GM12878 (cell line): ENCODE results near the gene TMEM253. TPM values are rescaled to one million over a fixed set of nuclear protein-coding genes. Genes with fewer than 3 reads are reported as not detected.
A peak's percentile ranks its signal among the peaks of the same experiment; 100 is the strongest.

ENCODE experiments used
- CHD2 ChIP-seq: IDR thresholded peaks from 2 replicates; pipeline ENCODE4 v1.6.1; 2011; ENCODE audit warnings: low read depth, low read length, improper control_type of control experiment, borderline replicate concordance
- EGR1 ChIP-seq, 2 experiments: IDR thresholded peaks; 1 replicate in 1 of 2; 2 replicates in 1 of 2; pipeline ENCODE4 v1.6.1; 2011 to 2012; ENCODE audit warnings: low read depth in 2 of 2, low read length in 2 of 2, borderline replicate concordance in 1 of 2, mild to moderate bottlenecking in 1 of 2, moderate library complexity in 1 of 2
- ETV6 ChIP-seq, 2 experiments: fragments of 450-650 bp in 1 of 2; IDR thresholded peaks in 1 of 2; conservative IDR thresholded peaks in 1 of 2; 2 replicates each; pipeline ENCODE4 v1.6.1; 2014; ENCODE audit warnings: antibody characterized with exemption in 1 of 2, borderline replicate concordance in 1 of 2, low read depth in 1 of 2, mild to moderate bottlenecking in 1 of 2, moderate library complexity in 1 of 2
- LARP7 ChIP-seq: fragments of 450-650 bp; IDR thresholded peaks from 2 replicates; pipeline ENCODE4 v1.6.1; 2017; ENCODE audit warnings: mild to moderate bottlenecking
- SREBF1 ChIP-seq: IDR thresholded peaks from 2 replicates; pipeline ENCODE4 v1.6.1; 2012; ENCODE audit warnings: mild to moderate bottlenecking, low read length
- polyA plus RNA-seq, 11 experiments: library from polyadenylated mRNA; depleted of rRNA in 4 of 11; unstranded in 6 of 11; stranded (reverse) in 5 of 11; fragments of >200 nt; fragmentation: Nextera tagmentation in 4 of 11; fragmentation: Illumina TruSeq in 1 of 11; extraction: Ambion mirVana in 4 of 11; extraction: Trizol in 1 of 11; gene quantifications; 1 replicate in 1 of 11; 2 replicates in 10 of 11; pipeline versions ENCODE4 v1.2.1 to v1.2.3, GENCODE V29; 2011 to 2016; ENCODE audit warnings: inconsistent platforms in 2 of 11, missing spikeins in 2 of 11, low read depth in 1 of 11
- total RNA-seq, 4 experiments: library from RNA; depleted of rRNA in 3 of 4; stranded (reverse); fragments of >200 nt in 3 of 4; fragmentation: Illumina TruSeq in 1 of 4; extraction: Trizol in 1 of 4; gene quantifications; 2 replicates each; pipeline versions ENCODE4 v1.2.1 to v1.2.3, GENCODE V29; 2013 to 2021
- TF ChIP-seq, protein P1 (sequence below): IDR thresholded peaks from 2 replicates; pipeline ENCODE4 v1.6.1; 2012; ENCODE audit warnings: improper control_type of control experiment, low read depth, low read length; ENCODE audit not compliant: insufficient replicate concordance
- TF ChIP-seq, protein P2 (sequence below): fragments of 450-650 bp; IDR thresholded peaks from 2 replicates; pipeline ENCODE4 v1.6.1; 2016; ENCODE audit warnings: mild to moderate bottlenecking
- TF ChIP-seq, protein P3 (sequence below), 3 experiments: IDR thresholded peaks in 2 of 3; conservative IDR thresholded peaks in 1 of 3; 2 replicates each; pipeline ENCODE4 v1.5.1; 2011; ENCODE audit warnings: low read depth in 3 of 3, low read length in 3 of 3, mild to moderate bottlenecking in 3 of 3, control low read depth in 2 of 3, moderate library complexity in 2 of 3, inconsistent platforms in 1 of 3, mixed read lengths in 1 of 3; ENCODE audit not compliant: control insufficient read depth in 2 of 3, insufficient read depth in 1 of 3; ENCODE audit errors: extremely low read depth in 1 of 3
- TF ChIP-seq, protein P4 (sequence below): IDR thresholded peaks from 2 replicates; pipeline ENCODE4 v1.6.1; 2012; ENCODE audit warnings: low read depth, low read length, improper control_type of control experiment
- TF ChIP-seq, protein P5 (sequence below): fragments of 450-650 bp; IDR thresholded peaks from 2 replicates; pipeline ENCODE4 v1.6.1; 2017; ENCODE audit warnings: mild to moderate bottlenecking, moderate library complexity
- TF ChIP-seq, protein P6 (sequence below): fragments of 450-650 bp; IDR thresholded peaks from 2 replicates; pipeline ENCODE4 v1.6.1; 2014; ENCODE audit warnings: mild to moderate bottlenecking

The TMEM253 gene
- total and polyA plus RNA-seq, 10 of the 15 experiments (the other 5 are each of a cell fraction or from before 2014, with no cell fraction given), result 0.11 to 0.48 TPM; not detected in 8

DNA sequence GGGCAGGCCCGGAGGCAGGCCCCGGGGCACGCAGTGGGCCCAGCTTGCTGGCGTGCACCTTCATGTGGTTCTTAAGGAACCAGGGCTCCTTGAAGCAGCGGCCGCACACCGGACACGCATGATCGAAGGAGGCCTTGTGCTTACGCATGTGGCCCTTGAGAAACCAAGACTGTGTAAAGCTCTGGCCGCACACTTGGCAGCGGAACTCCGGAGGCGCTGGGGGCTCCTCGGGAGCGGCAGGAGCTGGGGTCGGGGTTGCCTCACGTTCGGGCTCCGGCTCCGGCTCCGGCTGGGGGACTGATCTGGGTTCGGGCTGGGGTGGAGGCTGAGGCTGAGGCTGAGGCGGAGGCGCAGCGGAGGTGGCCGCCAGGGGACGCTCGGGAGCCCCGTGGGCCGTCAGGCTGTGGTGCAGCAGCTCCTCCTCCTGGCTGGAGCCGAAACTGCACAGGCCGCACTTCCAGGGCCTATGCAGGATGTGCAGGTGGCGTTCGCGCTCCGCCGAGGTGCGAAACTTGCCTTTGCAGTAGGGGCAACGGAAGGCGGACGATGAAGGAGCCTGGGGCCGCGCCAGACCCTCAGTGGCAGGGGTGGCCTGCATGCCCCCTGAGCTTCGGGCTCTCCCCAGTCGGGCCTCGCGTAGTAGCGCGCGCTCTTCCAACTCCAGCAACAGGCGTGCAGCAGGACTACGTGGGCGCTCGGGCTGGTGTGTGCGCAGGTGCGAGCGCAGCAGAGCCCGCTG lies 8.4 kb upstream of the TMEM253 start (continued):
- TF ChIP-seq ETV6 (conservative IDR thresholded peaks at IDR 0.05 in 1 of 2, IDR thresholded peaks at IDR 0.05 in 1 of 2; ENCODE audit: borderline replicate concordance in 1 of 2, low read depth in 1 of 2) (no peak), CHD2 (peak; percentile 59; the same call in 1 of the 2 replicates), EGR1 (IDR thresholded peaks at IDR 0.05; ENCODE audit: borderline replicate concordance in 1 of 2, low read depth in 2 of 2, low read length in 2 of 2) (0 out of 3 replicates have a peak, but pooled peaks of 1 of the 2 experiments have one; percentile 17), SREBF1 (no peak), LARP7 (peak; percentile 51; the same call in 1 of the 2 replicates)
- TF ChIP-seq, protein P1, sequence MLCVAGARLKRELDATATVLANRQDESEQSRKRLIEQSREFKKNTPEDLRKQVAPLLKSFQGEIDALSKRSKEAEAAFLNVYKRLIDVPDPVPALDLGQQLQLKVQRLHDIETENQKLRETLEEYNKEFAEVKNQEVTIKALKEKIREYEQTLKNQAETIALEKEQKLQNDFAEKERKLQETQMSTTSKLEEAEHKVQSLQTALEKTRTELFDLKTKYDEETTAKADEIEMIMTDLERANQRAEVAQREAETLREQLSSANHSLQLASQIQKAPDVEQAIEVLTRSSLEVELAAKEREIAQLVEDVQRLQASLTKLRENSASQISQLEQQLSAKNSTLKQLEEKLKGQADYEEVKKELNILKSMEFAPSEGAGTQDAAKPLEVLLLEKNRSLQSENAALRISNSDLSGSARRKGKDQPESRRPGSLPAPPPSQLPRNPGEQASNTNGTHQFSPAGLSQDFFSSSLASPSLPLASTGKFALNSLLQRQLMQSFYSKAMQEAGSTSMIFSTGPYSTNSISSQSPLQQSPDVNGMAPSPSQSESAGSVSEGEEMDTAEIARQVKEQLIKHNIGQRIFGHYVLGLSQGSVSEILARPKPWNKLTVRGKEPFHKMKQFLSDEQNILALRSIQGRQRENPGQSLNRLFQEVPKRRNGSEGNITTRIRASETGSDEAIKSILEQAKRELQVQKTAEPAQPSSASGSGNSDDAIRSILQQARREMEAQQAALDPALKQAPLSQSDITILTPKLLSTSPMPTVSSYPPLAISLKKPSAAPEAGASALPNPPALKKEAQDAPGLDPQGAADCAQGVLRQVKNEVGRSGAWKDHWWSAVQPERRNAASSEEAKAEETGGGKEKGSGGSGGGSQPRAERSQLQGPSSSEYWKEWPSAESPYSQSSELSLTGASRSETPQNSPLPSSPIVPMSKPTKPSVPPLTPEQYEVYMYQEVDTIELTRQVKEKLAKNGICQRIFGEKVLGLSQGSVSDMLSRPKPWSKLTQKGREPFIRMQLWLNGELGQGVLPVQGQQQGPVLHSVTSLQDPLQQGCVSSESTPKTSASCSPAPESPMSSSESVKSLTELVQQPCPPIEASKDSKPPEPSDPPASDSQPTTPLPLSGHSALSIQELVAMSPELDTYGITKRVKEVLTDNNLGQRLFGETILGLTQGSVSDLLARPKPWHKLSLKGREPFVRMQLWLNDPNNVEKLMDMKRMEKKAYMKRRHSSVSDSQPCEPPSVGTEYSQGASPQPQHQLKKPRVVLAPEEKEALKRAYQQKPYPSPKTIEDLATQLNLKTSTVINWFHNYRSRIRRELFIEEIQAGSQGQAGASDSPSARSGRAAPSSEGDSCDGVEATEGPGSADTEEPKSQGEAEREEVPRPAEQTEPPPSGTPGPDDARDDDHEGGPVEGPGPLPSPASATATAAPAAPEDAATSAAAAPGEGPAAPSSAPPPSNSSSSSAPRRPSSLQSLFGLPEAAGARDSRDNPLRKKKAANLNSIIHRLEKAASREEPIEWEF, result no peak
- TF ChIP-seq, protein P2, sequence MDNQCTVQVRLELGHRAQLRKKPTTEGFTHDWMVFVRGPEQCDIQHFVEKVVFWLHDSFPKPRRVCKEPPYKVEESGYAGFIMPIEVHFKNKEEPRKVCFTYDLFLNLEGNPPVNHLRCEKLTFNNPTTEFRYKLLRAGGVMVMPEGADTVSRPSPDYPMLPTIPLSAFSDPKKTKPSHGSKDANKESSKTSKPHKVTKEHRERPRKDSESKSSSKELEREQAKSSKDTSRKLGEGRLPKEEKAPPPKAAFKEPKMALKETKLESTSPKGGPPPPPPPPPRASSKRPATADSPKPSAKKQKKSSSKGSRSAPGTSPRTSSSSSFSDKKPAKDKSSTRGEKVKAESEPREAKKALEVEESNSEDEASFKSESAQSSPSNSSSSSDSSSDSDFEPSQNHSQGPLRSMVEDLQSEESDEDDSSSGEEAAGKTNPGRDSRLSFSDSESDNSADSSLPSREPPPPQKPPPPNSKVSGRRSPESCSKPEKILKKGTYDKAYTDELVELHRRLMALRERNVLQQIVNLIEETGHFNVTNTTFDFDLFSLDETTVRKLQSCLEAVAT, result no peak
- TF ChIP-seq, protein P3, sequence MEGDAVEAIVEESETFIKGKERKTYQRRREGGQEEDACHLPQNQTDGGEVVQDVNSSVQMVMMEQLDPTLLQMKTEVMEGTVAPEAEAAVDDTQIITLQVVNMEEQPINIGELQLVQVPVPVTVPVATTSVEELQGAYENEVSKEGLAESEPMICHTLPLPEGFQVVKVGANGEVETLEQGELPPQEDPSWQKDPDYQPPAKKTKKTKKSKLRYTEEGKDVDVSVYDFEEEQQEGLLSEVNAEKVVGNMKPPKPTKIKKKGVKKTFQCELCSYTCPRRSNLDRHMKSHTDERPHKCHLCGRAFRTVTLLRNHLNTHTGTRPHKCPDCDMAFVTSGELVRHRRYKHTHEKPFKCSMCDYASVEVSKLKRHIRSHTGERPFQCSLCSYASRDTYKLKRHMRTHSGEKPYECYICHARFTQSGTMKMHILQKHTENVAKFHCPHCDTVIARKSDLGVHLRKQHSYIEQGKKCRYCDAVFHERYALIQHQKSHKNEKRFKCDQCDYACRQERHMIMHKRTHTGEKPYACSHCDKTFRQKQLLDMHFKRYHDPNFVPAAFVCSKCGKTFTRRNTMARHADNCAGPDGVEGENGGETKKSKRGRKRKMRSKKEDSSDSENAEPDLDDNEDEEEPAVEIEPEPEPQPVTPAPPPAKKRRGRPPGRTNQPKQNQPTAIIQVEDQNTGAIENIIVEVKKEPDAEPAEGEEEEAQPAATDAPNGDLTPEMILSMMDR (IDR thresholded peaks at IDR 0.05 in 2 of 3, conservative IDR thresholded peaks at IDR 0.05 in 1 of 3; ENCODE audit: control insufficient read depth in 2 of 3, extremely low read depth in 1 of 3, insufficient read depth in 1 of 3, low read depth in 3 of 3, low read length in 3 of 3), result peak; percentile 100; a peak in 5 of 6 replicates
- TF ChIP-seq, protein P4, sequence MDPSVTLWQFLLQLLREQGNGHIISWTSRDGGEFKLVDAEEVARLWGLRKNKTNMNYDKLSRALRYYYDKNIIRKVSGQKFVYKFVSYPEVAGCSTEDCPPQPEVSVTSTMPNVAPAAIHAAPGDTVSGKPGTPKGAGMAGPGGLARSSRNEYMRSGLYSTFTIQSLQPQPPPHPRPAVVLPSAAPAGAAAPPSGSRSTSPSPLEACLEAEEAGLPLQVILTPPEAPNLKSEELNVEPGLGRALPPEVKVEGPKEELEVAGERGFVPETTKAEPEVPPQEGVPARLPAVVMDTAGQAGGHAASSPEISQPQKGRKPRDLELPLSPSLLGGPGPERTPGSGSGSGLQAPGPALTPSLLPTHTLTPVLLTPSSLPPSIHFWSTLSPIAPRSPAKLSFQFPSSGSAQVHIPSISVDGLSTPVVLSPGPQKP, result no peak
- TF ChIP-seq, protein P5, sequence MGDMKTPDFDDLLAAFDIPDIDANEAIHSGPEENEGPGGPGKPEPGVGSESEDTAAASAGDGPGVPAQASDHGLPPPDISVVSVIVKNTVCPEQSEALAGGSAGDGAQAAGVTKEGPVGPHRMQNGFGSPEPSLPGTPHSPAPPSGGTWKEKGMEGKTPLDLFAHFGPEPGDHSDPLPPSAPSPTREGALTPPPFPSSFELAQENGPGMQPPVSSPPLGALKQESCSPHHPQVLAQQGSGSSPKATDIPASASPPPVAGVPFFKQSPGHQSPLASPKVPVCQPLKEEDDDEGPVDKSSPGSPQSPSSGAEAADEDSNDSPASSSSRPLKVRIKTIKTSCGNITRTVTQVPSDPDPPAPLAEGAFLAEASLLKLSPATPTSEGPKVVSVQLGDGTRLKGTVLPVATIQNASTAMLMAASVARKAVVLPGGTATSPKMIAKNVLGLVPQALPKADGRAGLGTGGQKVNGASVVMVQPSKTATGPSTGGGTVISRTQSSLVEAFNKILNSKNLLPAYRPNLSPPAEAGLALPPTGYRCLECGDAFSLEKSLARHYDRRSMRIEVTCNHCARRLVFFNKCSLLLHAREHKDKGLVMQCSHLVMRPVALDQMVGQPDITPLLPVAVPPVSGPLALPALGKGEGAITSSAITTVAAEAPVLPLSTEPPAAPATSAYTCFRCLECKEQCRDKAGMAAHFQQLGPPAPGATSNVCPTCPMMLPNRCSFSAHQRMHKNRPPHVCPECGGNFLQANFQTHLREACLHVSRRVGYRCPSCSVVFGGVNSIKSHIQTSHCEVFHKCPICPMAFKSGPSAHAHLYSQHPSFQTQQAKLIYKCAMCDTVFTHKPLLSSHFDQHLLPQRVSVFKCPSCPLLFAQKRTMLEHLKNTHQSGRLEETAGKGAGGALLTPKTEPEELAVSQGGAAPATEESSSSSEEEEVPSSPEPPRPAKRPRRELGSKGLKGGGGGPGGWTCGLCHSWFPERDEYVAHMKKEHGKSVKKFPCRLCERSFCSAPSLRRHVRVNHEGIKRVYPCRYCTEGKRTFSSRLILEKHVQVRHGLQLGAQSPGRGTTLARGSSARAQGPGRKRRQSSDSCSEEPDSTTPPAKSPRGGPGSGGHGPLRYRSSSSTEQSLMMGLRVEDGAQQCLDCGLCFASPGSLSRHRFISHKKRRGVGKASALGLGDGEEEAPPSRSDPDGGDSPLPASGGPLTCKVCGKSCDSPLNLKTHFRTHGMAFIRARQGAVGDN, result no peak
- TF ChIP-seq, protein P6, sequence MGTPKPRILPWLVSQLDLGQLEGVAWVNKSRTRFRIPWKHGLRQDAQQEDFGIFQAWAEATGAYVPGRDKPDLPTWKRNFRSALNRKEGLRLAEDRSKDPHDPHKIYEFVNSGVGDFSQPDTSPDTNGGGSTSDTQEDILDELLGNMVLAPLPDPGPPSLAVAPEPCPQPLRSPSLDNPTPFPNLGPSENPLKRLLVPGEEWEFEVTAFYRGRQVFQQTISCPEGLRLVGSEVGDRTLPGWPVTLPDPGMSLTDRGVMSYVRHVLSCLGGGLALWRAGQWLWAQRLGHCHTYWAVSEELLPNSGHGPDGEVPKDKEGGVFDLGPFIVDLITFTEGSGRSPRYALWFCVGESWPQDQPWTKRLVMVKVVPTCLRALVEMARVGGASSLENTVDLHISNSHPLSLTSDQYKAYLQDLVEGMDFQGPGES, result no peak
